ENCODE measurements around the gene HERC4.

DNA sequence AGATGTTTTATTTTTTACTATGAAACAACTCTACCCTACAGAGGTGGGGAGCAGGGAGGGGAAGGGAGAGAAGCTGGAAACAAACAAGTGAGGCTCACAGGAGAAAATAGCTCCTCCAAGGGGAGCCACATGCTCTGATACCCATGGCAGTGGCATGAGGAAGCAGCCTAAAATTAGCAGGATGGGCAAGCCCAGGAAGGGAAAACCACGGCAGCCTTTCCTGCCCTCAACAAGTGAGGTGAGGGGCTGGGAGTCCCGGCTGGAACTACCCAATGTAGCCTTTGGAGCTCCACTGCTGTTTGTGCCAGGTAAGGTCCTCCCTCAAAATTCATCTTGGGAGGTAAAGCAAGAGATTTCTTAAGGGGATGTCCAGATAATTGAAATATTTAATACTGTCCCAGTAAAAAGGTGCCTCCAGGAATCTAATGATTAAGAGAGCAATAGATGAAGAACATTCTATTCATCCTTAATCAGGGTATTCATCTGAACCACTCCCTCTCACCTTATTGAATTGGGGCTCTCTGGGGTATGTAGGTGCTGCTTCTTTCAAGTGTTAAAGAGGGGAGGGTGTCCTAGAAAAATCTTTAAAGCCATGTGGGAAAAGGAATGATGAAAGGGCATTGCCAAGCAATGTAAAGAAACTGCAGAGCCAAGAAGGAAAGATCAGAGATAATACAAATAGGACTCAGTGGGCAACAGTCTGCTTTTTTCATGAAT lies 12.8 kb upstream of the HERC4 start:
- TF ChIP-seq, protein P1, sequence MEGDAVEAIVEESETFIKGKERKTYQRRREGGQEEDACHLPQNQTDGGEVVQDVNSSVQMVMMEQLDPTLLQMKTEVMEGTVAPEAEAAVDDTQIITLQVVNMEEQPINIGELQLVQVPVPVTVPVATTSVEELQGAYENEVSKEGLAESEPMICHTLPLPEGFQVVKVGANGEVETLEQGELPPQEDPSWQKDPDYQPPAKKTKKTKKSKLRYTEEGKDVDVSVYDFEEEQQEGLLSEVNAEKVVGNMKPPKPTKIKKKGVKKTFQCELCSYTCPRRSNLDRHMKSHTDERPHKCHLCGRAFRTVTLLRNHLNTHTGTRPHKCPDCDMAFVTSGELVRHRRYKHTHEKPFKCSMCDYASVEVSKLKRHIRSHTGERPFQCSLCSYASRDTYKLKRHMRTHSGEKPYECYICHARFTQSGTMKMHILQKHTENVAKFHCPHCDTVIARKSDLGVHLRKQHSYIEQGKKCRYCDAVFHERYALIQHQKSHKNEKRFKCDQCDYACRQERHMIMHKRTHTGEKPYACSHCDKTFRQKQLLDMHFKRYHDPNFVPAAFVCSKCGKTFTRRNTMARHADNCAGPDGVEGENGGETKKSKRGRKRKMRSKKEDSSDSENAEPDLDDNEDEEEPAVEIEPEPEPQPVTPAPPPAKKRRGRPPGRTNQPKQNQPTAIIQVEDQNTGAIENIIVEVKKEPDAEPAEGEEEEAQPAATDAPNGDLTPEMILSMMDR (conservative IDR thresholded peaks at IDR 0.05 in 1 of 2, IDR thresholded peaks at IDR 0.05 in 1 of 2; ENCODE audit: low read depth in 1 of 2, low read length in 2 of 2): no peak
- no peak for TF ChIP-seq EZH2 (IDR thresholded peaks at IDR 0.05; ENCODE audit: low read length, missing control alignments)

All from fibroblast of lung (primary cell).